Nephron progenitor cell (in vitro differentiated cells): ENCODE measurements around the gene LRP2BP.

ENCODE experiments used
- DNase-seq: peaks from one replicate; pipeline ENCODE4 v3.0.0; 2021
- H3K27ac Mint-ChIP-seq: 2 replicates; pipeline ENCODE4 v1.8.0; 2021; ENCODE audit warnings: mild to moderate bottlenecking, moderate library complexity, mixed read lengths
- H3K27me3 Mint-ChIP-seq: 2 replicates; pipeline ENCODE4 v1.8.0; 2021; ENCODE audit warnings: mild to moderate bottlenecking, low read depth, mixed read lengths; ENCODE audit not compliant: poor library complexity
- H3K36me3 Mint-ChIP-seq: 2 replicates; pipeline ENCODE4 v1.8.0; 2021; ENCODE audit warnings: low read depth, mixed read lengths
- H3K4me1 Mint-ChIP-seq: 2 replicates; pipeline ENCODE4 v1.8.0; 2021; ENCODE audit warnings: mixed read lengths
- H3K4me3 Mint-ChIP-seq: 2 replicates; pipeline ENCODE4 v1.8.0; 2021; ENCODE audit warnings: mild to moderate bottlenecking, moderate library complexity, mixed read lengths
- H3K9me3 Mint-ChIP-seq: 2 replicates; pipeline ENCODE4 v1.8.0; 2021; ENCODE audit warnings: mild to moderate bottlenecking, moderate library complexity, mixed read lengths
- TF ChIP-seq, protein P1 (sequence below): fragments of 200-600 bp; sonication (generic); IDR thresholded peaks from 2 replicates; pipeline ENCODE4 v1.5.0; 2021; ENCODE audit warnings: antibody characterized with exemption

LRP2BP gene

GRCh38 chr4:185357733-185358440 is 37.8 kb downstream of the LRP2BP start:
- Mint-ChIP-seq H3K4me1 (no peaks in the 10 kb centered on the region), H3K27me3 (no peaks in the 10 kb centered on the region), H3K36me3 (peaks cover 17% of the 10 kb centered on the region), H3K4me3 (no peak overlapping the region), H3K27ac (no peak overlapping the region), H3K9me3 (no peaks in the 10 kb centered on the region)
- DNase-seq = no peak
- TF ChIP-seq, protein P1, sequence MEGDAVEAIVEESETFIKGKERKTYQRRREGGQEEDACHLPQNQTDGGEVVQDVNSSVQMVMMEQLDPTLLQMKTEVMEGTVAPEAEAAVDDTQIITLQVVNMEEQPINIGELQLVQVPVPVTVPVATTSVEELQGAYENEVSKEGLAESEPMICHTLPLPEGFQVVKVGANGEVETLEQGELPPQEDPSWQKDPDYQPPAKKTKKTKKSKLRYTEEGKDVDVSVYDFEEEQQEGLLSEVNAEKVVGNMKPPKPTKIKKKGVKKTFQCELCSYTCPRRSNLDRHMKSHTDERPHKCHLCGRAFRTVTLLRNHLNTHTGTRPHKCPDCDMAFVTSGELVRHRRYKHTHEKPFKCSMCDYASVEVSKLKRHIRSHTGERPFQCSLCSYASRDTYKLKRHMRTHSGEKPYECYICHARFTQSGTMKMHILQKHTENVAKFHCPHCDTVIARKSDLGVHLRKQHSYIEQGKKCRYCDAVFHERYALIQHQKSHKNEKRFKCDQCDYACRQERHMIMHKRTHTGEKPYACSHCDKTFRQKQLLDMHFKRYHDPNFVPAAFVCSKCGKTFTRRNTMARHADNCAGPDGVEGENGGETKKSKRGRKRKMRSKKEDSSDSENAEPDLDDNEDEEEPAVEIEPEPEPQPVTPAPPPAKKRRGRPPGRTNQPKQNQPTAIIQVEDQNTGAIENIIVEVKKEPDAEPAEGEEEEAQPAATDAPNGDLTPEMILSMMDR = no peak

DNA sequence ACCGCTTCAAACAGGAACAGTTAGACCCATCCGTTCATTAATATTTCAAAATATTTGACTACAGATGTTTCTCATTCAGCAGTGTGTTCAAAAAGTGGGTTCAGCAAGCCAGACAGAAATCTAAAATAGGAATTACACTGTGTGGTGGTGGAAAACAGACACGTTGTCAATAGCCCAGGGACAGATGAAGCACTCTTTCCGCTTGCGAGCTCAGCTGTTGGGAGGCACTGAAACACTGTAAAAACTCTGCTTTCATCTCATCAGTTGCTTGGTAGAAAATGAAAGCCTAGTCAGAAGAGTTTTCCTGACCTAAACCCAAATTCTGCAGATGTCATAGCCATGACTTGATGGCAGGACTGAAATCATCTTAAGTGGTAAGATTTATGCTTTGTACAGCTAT is 38.5 kb downstream of the LRP2BP start:
- Mint-ChIP-seq H3K27ac (no peak overlapping the region), H3K9me3 (no peaks in the 10 kb centered on the region), H3K27me3 (no peaks in the 10 kb centered on the region), H3K4me3 (no peak overlapping the region), H3K36me3 (peaks cover 21% of the 10 kb centered on the region), H3K4me1 (peaks cover 6% of the 10 kb centered on the region)
- TF ChIP-seq, protein P1 = no peak
- no peak for DNase-seq

DNA sequence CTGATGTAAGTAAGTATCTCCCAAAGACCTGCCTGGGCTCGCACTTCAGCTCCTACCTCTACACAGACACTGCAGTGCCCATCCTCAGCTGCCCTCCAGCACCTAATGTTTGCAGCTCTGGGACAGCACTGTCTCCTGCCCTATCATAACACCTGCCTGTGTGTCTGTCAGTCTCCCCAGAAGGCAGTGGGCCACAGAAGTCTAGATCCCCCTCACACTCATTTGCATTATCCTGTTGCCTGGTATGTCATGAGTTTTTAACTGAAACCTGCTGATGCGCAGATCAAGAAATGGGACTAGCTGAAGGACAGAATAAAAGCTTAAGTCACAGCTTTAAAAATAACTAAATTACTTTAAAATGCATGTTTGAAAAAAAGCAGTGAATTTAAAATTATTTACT is 43.0 kb downstream of the LRP2BP start:
- Mint-ChIP-seq H3K27me3 (no peaks in the 10 kb centered on the region), H3K9me3 (no peaks in the 10 kb centered on the region), H3K36me3 (peaks cover 58% of the 10 kb centered on the region), H3K27ac (peak overlapping the region; percentile 44), H3K4me1 (peaks cover 19% of the 10 kb centered on the region), H3K4me3 (no peak overlapping the region)
- DNase-seq = no peak
- TF ChIP-seq, protein P1 = no peak

- TF ChIP-seq, protein P1 = no peak
- DNase-seq = no peak
- H3K27ac Mint-ChIP-seq = peak overlapping the region; percentile 44
- no peaks in the 10 kb centered on the region for H3K27me3 Mint-ChIP-seq
- no peak overlapping the region for H3K4me3 Mint-ChIP-seq
- peaks cover 19% of the 10 kb centered on the region for H3K4me1 Mint-ChIP-seq
- no peaks in the 10 kb centered on the region for H3K9me3 Mint-ChIP-seq
- peaks cover 59% of the 10 kb centered on the region for H3K36me3 Mint-ChIP-seq
Measured at GRCh38 chr4:185352202-185352601, 43.5 kb downstream of the LRP2BP start.

DNA sequence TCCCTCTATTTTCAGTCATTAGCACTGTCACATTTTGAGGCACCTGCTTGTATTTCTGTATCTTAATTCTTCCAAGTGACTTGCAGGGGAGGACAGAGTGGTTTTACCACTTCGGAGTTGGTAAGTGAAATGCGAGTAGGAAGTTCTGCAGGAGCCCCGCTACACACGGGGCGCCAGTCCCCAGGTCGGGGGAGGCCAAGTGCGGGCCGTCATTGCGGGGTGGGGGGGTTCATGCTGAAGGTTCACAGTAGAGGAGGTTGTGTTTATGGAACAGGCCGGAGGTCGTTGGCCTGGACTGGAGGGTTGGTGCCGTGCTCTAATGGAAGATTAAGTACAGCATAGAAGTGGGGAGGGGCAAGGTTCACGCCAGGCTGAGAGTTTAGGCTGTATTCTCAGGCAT is 44.0 kb downstream of the LRP2BP start:
- TF ChIP-seq, protein P1 = no peak
- H3K36me3 Mint-ChIP-seq = peaks cover 64% of the 10 kb centered on the region

DNA sequence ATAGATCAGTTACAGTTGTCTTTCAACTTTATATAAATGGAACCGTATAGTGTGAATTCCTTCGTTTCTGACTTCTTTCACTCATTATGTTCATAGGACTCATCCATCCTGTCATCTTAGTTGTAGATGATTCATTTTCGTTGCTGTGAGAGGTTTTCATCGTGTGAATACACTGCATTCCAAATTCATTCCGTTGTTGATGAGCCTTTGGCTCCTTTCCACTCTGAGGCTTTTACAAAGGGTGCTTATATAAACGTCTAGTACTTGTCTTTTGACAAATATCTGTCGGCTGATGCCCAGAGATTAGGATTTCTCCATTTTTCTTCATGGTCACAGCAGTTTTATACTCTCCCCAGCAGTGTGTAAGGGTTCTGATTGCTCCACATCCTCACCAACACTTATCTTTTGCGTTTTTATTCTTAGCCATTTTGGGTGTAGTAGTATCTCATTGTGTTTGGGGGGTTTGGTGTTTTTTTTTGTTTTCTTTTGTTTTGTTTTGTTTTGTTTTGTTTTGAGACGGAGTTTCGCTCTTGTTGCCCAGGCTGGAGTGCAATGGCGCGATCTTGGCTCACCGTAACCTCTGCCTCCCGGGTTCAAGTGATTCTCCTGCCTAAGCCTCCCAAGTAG is 48.6 kb downstream of the LRP2BP start:
- Mint-ChIP-seq H3K4me3 (no peak overlapping the region), H3K27ac (no peak overlapping the region), H3K27me3 (no peaks in the 10 kb centered on the region), H3K9me3 (no peaks in the 10 kb centered on the region), H3K4me1 (peaks cover 24% of the 10 kb centered on the region), H3K36me3 (peaks cover 63% of the 10 kb centered on the region)
- no peak for DNase-seq
- TF ChIP-seq, protein P1 = no peak

More for the DNA sequence above, 44.0 kb downstream of the LRP2BP start:
- no peak overlapping the region for H3K4me3 Mint-ChIP-seq
- peak overlapping the region; percentile 44 for H3K27ac Mint-ChIP-seq
- H3K4me1 Mint-ChIP-seq = peaks cover 19% of the 10 kb centered on the region
- no peaks in the 10 kb centered on the region for H3K9me3 Mint-ChIP-seq
- H3K27me3 Mint-ChIP-seq = no peaks in the 10 kb centered on the region
- no peak for DNase-seq
